RWPE1 (cell line): ENCODE results near the gene HNRNPA0.

Source experiments
- CTCF ChIA-PET: fragments of 350-600 bp; sonication (Branson Sonifier 250); formaldehyde crosslinking; extraction: SDS; loops from one replicate; lab custom pipeline; 2021; lab: Yijun Ruan, JAX
- POLR2A ChIA-PET: fragments of 400-600 bp; formaldehyde crosslinking; extraction: SDS; loops from one replicate; lab custom pipeline; 2020; ENCODE audit warnings: antibody characterized with exemption; ENCODE audit not compliant: low non-redundant PET; lab: Yijun Ruan, JAX
- DNase-seq: peaks from one replicate; pipeline ENCODE4 v3.0.0; 2012; ENCODE audit warnings: low spot score
- H3K27ac ChIP-seq: fragments of 450-650 bp; 2 replicates; pipeline ENCODE4 v1.5.1; 2017
- TF ChIP-seq, protein P1 (sequence below): fragments of 450-650 bp; conservative IDR thresholded peaks from 2 replicates; pipeline ENCODE4 v1.5.1; 2017; ENCODE audit warnings: low read depth, mild to moderate bottlenecking

Gene HNRNPA0

GRCh38 chr5:137736496-137736895 lies 17.7 kb downstream of the HNRNPA0 start:
- H3K27ac ChIP-seq = no peak overlapping the region
- no peak for DNase-seq
- CTCF ChIA-PET = interaction anchor here (2.0 kb wide), 1 partner anchor 107 kb away, joined by 6 read pairs; no protein-coding TSS in a partner anchor
- POLR2A ChIA-PET = no interaction called here
- TF ChIP-seq, protein P1, sequence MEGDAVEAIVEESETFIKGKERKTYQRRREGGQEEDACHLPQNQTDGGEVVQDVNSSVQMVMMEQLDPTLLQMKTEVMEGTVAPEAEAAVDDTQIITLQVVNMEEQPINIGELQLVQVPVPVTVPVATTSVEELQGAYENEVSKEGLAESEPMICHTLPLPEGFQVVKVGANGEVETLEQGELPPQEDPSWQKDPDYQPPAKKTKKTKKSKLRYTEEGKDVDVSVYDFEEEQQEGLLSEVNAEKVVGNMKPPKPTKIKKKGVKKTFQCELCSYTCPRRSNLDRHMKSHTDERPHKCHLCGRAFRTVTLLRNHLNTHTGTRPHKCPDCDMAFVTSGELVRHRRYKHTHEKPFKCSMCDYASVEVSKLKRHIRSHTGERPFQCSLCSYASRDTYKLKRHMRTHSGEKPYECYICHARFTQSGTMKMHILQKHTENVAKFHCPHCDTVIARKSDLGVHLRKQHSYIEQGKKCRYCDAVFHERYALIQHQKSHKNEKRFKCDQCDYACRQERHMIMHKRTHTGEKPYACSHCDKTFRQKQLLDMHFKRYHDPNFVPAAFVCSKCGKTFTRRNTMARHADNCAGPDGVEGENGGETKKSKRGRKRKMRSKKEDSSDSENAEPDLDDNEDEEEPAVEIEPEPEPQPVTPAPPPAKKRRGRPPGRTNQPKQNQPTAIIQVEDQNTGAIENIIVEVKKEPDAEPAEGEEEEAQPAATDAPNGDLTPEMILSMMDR = no peak

- CTCF ChIA-PET = interaction anchor here (2.0 kb wide), 1 partner anchor 106 kb away, joined by 6 read pairs; no protein-coding TSS in a partner anchor
- no peak within 1 kb of the TSS for H3K27ac ChIP-seq
- POLR2A ChIA-PET = no interaction called here
- DNase-seq = no peak
- TF ChIP-seq, protein P1 = no peak
Observed at GRCh38 chr5:137735555-137736284, 18.4 kb downstream of the HNRNPA0 start, which contains the start of gene KLHL3. Gene KLHL3 (minus strand): TSS chr5:137736089. CDS start chr5:137735646, 443 bp downstream.

DNA sequence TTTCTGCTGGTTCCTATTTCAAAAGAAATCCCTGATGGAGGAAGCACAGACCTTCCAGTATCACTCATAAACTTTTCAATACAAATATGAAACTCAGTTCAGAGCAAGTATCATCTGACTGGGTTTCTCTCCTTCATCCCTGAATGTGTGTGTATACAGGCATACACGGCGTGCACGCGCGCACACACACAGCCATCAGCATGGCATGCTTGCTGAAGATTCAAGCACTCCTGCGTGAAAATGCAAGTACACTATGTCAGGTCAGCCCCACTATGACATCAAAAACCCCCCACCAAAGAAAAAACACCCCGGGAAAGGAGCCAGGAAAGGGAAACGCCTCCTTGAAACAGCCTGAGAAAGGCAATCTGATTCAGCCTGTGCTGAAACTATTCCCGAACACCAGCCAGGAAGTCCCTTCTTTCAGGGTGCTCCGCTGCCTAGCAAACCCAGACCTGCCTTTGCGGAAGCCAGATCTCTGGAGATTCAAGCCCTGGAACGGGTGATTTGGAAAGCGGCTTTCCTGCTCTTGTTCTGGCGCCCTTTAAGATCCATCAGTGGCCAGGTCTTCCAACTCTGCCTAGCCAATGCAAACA lies 19.1 kb downstream of the HNRNPA0 start:
- DNase-seq = no peak
- ChIA-PET CTCF (interaction anchor here (0.7 to 2.0 kb wide), 2 partner anchors 73 to 105 kb away, joined by 3 to 6 read pairs; no protein-coding TSS in a partner anchor), POLR2A (no interaction called here)
- TF ChIP-seq, protein P1 = no peak
- H3K27ac ChIP-seq = no peak overlapping the region

DNA sequence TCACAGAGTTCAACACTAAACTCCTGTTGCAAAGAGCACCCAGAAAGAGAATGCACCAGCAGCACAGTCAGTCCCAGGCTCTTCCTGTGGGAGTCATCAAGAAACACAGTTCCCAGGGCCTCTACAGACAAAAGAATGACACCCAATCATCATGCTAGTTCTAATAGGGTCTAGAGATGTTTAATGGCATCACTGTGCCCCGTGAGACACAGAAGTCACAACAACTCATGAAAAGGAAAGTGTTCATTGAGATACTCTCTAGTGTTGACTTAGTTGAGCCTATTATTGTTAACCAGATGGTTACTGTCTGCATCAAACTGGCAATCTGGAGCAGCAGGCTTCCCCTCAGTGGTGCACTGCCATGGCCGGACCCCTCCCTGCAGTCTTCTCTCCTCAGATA lies 19.8 kb downstream of the HNRNPA0 start:
- DNase-seq = no peak

GRCh38 chr5:137733922-137734321 lies 20.2 kb downstream of the HNRNPA0 start:
- TF ChIP-seq, protein P1 = no peak
- H3K27ac ChIP-seq = no peak overlapping the region
- POLR2A ChIA-PET = no interaction called here
- CTCF ChIA-PET = interaction anchor here (0.7 to 1.5 kb wide), 2 partner anchors 8 to 23 kb away, joined by 3 to 8 read pairs; no protein-coding TSS in a partner anchor
- DNase-seq = no peak

More for the DNA sequence above, 19.8 kb downstream of the HNRNPA0 start:
- ChIA-PET CTCF (interaction anchor here (0.7 to 1.5 kb wide), 2 partner anchors 8 to 74 kb away, joined by 3 to 8 read pairs; no protein-coding TSS in a partner anchor), POLR2A (no interaction called here)
- TF ChIP-seq, protein P1 = no peak
- no peak overlapping the region for H3K27ac ChIP-seq

DNA sequence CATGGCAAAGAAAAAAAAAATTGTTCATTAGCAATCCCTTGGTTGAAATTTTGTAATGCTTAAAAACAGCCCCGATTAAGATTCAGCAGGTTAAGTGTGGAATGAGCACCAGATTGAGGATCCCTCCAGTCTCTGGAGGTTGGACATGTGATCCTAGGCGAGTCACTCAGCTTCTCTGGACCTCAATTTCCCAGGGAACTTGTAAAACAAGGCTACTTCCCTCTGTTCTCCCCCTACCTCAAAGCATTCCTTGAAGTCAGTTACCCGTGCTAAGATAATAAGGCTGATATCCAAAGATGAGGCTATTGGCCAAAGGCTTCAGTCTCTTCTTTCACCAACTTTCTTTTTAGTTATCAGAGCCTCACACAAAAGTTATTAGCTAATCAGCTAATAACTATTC lies 21.2 kb downstream of the HNRNPA0 start:
- H3K27ac ChIP-seq = no peak overlapping the region
- POLR2A ChIA-PET = no interaction called here
- TF ChIP-seq, protein P1 = no peak
- DNase-seq = no peak
- CTCF ChIA-PET = interaction anchor here (0.7 to 1.5 kb wide), 3 partner anchors 9 to 1895 kb away, joined by 4 to 8 read pairs (median 5); no protein-coding TSS in a partner anchor
